Mesothelial cell of epicardium (in vitro differentiated cells): Measurements from ENCODE around the gene IGSF9B. TPM values are rescaled to one million over a fixed set of nuclear protein-coding genes. Genes with fewer than 3 reads are reported as not detected.

Source experiments
- DNase-seq, 2 experiments: peaks; one replicate each; pipeline ENCODE4 v3.0.0; 2021; ENCODE audit warnings: low spot score in 2 of 2; ENCODE audit not compliant: unreplicated experiment in 2 of 2
- H3K27ac Mint-ChIP-seq: 2 replicates; pipeline ENCODE4 v1.8.0; 2021; ENCODE audit warnings: mixed read lengths
- H3K27me3 Mint-ChIP-seq: 2 replicates; pipeline ENCODE4 v1.8.0; 2021; ENCODE audit warnings: low read depth, mixed read lengths
- H3K36me3 Mint-ChIP-seq: 2 replicates; pipeline ENCODE4 v1.8.0; 2021; ENCODE audit warnings: mixed read lengths
- H3K4me1 Mint-ChIP-seq: 2 replicates; pipeline ENCODE4 v1.8.0; 2021; ENCODE audit warnings: mixed read lengths
- H3K4me3 Mint-ChIP-seq: 2 replicates; pipeline ENCODE4 v1.8.0; 2021; ENCODE audit warnings: mild to moderate bottlenecking, moderate library complexity, mixed read lengths
- H3K9me3 Mint-ChIP-seq: 2 replicates; pipeline ENCODE4 v1.8.0; 2021; ENCODE audit warnings: mixed read lengths
- total RNA-seq: library from RNA; stranded (reverse); gene quantifications from 3 replicates; pipeline ENCODE4 v1.2.1, GENCODE V29; 2021
- TF ChIP-seq, protein P1 (sequence below): fragments of 200-600 bp; sonication (generic); IDR thresholded peaks from one replicate; pipeline ENCODE4 v1.5.0; 2021; ENCODE audit warnings: antibody characterized with exemption; ENCODE audit not compliant: unreplicated experiment

The IGSF9B gene
- total RNA-seq, 1 donor from 2014 or later: 4.8 TPM

DNA sequence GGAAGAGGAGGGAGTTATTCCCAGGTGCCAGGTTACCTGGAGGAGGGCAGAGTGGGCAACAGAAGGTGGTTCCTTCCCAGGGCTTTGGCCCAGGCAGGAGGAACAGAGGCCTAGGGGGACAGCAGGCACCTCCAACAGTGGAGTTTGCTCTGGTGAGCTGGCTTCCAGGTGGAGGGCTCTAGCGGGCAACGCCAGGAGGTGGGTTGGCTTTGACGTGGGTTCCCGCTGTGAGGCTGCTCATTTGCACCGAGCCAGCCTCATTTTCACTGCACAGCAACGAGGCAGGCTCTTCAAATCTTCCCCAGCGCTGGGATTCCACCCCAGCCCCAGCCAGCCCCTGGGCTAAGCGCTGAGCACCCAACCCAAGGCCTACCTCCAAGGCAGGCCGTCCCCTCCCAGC is 8.1 kb downstream of the IGSF9B start:
- H3K4me3 Mint-ChIP-seq: no peak overlapping the region
- peaks cover 84% of the 10 kb centered on the region for H3K27me3 Mint-ChIP-seq
- no peaks in the 10 kb centered on the region for H3K36me3 Mint-ChIP-seq
- DNase-seq: no peak
- H3K27ac Mint-ChIP-seq: no peak overlapping the region
- H3K4me1 Mint-ChIP-seq: peaks cover 16% of the 10 kb centered on the region
- TF ChIP-seq, protein P1, sequence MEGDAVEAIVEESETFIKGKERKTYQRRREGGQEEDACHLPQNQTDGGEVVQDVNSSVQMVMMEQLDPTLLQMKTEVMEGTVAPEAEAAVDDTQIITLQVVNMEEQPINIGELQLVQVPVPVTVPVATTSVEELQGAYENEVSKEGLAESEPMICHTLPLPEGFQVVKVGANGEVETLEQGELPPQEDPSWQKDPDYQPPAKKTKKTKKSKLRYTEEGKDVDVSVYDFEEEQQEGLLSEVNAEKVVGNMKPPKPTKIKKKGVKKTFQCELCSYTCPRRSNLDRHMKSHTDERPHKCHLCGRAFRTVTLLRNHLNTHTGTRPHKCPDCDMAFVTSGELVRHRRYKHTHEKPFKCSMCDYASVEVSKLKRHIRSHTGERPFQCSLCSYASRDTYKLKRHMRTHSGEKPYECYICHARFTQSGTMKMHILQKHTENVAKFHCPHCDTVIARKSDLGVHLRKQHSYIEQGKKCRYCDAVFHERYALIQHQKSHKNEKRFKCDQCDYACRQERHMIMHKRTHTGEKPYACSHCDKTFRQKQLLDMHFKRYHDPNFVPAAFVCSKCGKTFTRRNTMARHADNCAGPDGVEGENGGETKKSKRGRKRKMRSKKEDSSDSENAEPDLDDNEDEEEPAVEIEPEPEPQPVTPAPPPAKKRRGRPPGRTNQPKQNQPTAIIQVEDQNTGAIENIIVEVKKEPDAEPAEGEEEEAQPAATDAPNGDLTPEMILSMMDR: no peak
- H3K9me3 Mint-ChIP-seq: no peaks in the 10 kb centered on the region

DNA sequence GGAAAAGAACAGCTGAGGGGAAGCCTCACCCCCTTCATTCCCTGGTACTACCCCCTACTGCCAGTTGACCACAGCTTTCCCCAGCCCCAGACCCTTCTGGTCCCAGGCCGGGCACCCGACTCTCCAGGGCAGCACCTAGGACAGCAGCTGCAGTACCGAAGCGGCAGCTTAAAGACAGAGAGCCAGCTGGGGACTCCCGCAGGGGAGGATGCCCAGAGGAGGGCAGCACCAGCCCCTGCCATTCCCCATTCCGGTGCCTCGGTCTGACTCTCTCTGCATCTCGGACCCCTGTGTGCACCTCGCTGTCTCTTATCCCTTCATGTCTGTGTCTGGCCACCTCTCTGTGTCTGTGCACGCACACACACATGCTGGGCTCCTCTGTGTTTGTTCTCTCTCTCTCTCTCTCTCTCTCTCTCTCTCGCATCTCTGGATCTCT is 9.4 kb downstream of the IGSF9B start:
- DNase-seq: peak in 1 of 2 experiments; percentile 66
- Mint-ChIP-seq H3K4me3 (no peak overlapping the region), H3K9me3 (no peaks in the 10 kb centered on the region), H3K27me3 (peaks cover 79% of the 10 kb centered on the region), H3K4me1 (peaks cover 16% of the 10 kb centered on the region), H3K36me3 (no peaks in the 10 kb centered on the region), H3K27ac (no peak overlapping the region)
- TF ChIP-seq, protein P1: no peak

DNA sequence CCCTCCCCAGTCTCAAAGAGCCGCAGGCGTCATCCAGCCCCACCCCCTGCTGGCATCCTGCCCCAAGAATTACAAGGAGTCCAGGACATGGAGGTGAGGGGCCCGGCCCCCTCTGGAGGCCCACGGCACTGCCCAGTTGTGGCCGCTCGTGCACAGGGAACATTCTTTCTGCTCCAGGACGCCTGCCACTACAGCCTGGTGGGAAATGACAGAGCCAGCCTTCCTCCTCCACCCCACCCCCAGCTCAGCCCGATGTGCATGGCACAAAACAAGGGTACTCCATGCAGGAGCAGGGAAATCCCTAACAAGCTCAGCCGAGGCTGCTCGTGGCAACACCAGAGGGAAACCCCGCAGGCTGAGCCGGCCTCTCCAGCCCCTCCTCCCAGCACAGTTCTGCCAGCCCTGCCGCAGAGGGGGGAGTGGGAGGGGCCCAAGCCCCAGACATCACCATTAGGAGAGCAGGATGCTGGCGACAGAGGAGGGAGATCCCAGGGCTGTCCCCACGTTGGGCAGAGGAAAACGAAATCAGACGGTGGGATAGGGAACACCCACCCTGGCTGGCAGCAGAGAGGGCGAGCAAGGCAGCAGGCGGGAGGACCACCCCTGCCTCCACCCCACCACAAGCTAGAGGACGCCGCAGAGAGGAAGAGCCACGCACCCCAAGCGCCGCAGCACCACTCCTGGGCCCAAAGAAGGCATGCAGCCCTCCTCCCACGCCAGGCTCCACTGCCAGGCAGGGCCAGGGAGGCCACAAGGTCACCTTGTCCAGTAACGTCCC is 10.0 kb downstream of the IGSF9B start:
- Mint-ChIP-seq H3K4me1 (peaks cover 13% of the 10 kb centered on the region), H3K36me3 (no peaks in the 10 kb centered on the region), H3K27ac (no peak overlapping the region), H3K9me3 (no peaks in the 10 kb centered on the region), H3K4me3 (no peak overlapping the region), H3K27me3 (peaks cover 79% of the 10 kb centered on the region)
- DNase-seq: no peak
- TF ChIP-seq, protein P1: no peak

GRCh38 chr11:133946051-133946450 is 10.7 kb downstream of the IGSF9B start:
- Mint-ChIP-seq H3K27ac (no peak overlapping the region), H3K4me1 (peaks cover 8% of the 10 kb centered on the region), H3K27me3 (peaks cover 75% of the 10 kb centered on the region), H3K36me3 (no peaks in the 10 kb centered on the region), H3K4me3 (no peak overlapping the region), H3K9me3 (no peaks in the 10 kb centered on the region)
- TF ChIP-seq, protein P1: no peak
- no peak for DNase-seq

DNA sequence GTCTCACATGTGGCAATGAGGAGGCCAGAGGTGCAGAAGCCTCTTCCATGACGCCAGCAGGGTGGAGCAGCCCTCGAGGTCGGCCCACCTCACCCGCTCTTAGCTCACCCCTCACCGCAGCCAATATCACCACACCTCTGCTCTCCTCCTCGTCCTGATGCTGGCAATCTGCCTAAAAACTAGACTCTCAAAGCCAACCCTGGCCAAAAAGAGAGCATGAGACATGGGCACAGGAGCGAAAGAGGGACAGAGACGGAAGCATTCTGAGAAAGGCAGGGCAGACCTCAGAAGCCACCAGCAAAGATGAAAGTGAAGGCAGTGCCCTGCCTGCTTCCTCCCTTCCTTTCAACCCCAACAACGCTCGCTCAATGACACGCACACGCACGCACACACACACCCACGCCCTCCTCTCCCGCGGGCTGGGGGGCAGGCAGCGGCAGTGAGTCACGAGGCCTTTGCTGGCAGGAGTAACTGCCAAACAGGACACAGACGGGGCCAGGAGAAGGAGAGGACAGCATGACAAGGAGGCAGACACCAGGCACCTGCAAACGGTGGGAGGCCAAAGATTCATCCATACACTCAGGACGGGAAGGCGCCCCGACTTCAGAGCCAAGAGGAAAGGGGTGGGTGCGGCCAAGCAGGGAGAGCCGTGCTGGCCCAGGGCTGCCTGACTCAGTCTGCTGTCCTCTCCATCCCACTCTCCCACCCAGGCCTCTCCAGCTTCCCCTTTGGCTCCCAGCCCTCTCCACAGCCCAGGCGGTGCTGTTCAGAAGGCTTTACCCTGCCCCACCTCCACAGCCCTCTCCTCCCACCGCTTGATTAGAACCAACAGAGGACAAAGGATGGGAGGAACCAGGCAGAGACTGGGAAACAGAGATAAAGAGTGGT is 11.4 kb downstream of the IGSF9B start:
- TF ChIP-seq, protein P1: no peak
- no peak for DNase-seq
- Mint-ChIP-seq H3K4me3 (no peak overlapping the region), H3K27ac (no peak overlapping the region), H3K4me1 (peaks cover 6% of the 10 kb centered on the region), H3K9me3 (peaks cover 3% of the 10 kb centered on the region), H3K27me3 (peaks cover 67% of the 10 kb centered on the region), H3K36me3 (no peaks in the 10 kb centered on the region)
